HEK293 (cell line): ENCODE data around the gene ABI3.

Source experiments
- CTCF ChIP-seq: fragments of 450-650 bp; formaldehyde crosslinking; IDR thresholded peaks from 2 replicates; pipeline ENCODE4 v1.5.1; 2016; ENCODE audit warnings: missing biosample characterization, missing genetic modification characterization
- KLF1 ChIP-seq: fragments of 450-650 bp; formaldehyde crosslinking; IDR thresholded peaks from 2 replicates; pipeline ENCODE4 v1.5.1; 2016; ENCODE audit warnings: missing biosample characterization, missing genetic modification characterization
- ZBTB8A ChIP-seq: fragments of 450-650 bp; formaldehyde crosslinking; IDR thresholded peaks from 2 replicates; pipeline ENCODE4 v1.5.1; 2016; ENCODE audit warnings: missing biosample characterization, missing genetic modification characterization
- ZEB2 ChIP-seq: fragments of 450-650 bp; formaldehyde crosslinking; IDR thresholded peaks from 2 replicates; pipeline ENCODE4 v1.5.1; 2016; ENCODE audit warnings: missing biosample characterization, missing genetic modification characterization
- ZNF24 ChIP-seq: fragments of 450-650 bp; formaldehyde crosslinking; IDR thresholded peaks from 2 replicates; pipeline ENCODE4 v1.5.1; 2016; ENCODE audit warnings: missing biosample characterization, missing genetic modification characterization
- ZNF324 ChIP-seq: fragments of 450-650 bp; formaldehyde crosslinking; IDR thresholded peaks from 2 replicates; pipeline ENCODE4 v1.5.1; 2016; ENCODE audit warnings: missing biosample characterization, missing genetic modification characterization
- ZNF639 ChIP-seq: fragments of 450-650 bp; formaldehyde crosslinking; IDR thresholded peaks from 2 replicates; pipeline ENCODE4 v1.5.1; 2016; ENCODE audit warnings: missing biosample characterization, missing genetic modification characterization
- TF ChIP-seq, protein P1 (sequence below): fragments of 450-650 bp; formaldehyde crosslinking; IDR thresholded peaks from 2 replicates; pipeline ENCODE4 v1.5.1; 2017; ENCODE audit warnings: missing biosample characterization, mild to moderate bottlenecking, missing genetic modification characterization, moderate library complexity

- TF ChIP-seq CTCF (tag by site-specific recombination) (no peak), KLF1 (tag by site-specific recombination) (no peak), ZNF639 (tag by site-specific recombination) (no peak), ZEB2 (no peak), ZNF324 (tag by site-specific recombination) (no peak), ZNF24 (tag by site-specific recombination) (no peak), ZBTB8A (tag by site-specific recombination) (no peak)
- TF ChIP-seq, protein P1, sequence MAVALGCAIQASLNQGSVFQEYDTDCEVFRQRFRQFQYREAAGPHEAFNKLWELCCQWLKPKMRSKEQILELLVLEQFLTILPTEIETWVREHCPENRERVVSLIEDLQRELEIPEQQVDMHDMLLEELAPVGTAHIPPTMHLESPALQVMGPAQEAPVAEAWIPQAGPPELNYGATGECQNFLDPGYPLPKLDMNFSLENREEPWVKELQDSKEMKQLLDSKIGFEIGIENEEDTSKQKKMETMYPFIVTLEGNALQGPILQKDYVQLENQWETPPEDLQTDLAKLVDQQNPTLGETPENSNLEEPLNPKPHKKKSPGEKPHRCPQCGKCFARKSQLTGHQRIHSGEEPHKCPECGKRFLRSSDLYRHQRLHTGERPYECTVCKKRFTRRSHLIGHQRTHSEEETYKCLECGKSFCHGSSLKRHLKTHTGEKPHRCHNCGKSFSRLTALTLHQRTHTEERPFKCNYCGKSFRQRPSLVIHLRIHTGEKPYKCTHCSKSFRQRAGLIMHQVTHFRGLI (tag by site-specific recombination): no peak
Measured at GRCh38 chr17:49239963-49240362, 29.5 kb downstream of the ABI3 start.
